AG20443 (cell line): ENCODE results near the gene CHST9.
"Not testable (repeated sequence)": the region's sequence is repeated elsewhere in the genome, so short reads cannot be mapped to it uniquely, and the experiment has no call there.

Experiments
- DNase-seq: peaks from one replicate; pipeline ENCODE4 v3.0.0; 2012; ENCODE audit warnings: low spot score, mixed read lengths

The CHST9 gene

DNA sequence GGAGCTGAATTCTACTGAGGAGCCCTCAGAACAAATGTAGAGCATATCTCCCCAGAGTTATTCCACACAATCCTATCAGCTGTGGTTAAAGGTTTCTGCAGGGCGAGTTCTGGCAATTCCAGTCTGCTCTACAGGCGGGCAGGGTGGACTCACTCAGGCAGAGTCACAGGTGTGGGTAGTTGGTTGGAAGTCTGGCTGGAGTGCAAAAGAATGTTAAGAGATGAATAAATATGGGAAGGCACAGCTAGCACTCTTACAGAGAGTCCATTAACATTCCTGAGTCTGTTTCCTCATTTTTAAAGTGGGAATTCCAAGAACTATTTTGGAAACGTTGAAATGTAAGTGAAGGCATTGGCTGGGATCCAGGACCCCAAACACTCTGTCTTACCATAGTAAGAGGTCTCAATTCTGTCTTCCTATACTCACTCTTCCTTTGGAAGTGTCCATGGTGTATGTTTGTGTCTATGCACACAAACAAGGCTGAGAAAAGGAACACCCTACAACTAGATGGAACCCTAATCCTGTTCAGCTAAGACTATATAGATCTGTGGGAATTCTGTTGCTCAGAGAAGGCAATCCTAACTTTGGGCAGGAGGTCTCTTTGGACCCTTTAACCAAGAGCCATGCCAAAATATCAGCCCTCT is 256.3 kb downstream of the CHST9 start:
- DNase-seq, result no peak

DNA sequence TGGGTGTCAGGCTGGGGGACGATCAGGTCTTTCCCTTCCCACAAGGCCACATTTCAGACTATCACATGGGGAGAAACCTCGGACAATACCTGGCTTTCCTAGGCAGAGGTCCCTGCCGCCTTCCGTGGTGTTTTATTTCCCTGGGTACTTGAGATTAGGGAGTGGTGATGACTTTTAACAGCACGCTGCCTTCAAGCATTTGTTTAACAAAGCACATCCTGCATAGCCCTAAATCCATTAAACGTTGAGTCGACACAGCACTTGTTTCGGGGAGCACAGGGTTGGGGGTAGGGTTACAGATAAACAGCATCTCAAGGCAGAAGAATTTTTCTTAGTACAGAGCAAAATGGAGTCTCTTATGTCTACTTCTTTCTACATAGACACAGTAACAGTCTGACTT is 257.3 kb downstream of the CHST9 start:
- not testable (repeated sequence) for DNase-seq

DNA sequence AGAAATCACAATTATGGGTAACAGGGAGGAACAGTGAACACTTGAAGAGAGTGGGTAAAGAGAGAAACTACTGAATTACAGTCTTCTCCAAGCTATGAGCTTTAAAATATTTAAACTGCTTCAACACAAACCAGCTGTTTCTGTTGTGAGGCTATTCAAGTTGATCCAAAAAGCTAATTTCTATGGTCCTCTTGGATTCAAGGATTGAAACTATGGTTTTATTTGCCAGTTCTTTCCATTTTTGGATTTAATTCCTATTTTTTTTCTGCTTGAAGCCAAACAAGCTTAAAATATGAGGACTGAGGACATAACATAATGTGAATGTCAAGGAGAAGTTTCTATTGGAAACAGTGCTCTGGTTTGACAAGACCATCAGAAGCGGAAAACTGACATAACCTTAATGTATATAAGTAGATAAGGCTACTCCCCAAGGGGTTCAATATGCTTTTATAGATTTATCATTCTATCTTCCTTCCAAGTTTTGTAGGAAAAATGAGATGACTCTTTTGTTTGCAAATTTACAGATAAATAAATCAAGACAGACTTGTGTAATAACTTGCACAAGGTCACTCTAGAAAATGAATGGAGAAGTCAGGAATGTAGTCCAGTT is 258.9 kb downstream of the CHST9 start:
- DNase-seq, result no peak

DNA sequence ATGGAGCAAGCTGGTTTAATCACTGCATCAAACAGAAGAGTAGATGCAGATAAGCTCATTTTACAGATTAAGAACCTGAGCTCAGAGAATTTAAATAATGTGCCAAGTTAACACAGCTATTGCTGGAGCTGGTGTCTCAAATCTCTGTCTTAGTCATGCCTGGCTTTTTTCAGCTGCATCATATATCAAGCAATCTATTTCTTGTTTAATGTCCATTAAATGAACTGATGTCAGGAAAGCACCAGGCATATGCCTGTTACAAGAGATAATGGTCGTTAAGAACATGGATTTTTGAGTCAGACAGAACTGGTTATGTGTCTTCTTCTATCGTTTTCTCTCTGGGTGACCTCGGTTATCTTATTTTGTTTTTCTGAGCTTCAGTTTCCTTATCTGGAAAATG is 259.8 kb downstream of the CHST9 start:
- no peak for DNase-seq

DNA sequence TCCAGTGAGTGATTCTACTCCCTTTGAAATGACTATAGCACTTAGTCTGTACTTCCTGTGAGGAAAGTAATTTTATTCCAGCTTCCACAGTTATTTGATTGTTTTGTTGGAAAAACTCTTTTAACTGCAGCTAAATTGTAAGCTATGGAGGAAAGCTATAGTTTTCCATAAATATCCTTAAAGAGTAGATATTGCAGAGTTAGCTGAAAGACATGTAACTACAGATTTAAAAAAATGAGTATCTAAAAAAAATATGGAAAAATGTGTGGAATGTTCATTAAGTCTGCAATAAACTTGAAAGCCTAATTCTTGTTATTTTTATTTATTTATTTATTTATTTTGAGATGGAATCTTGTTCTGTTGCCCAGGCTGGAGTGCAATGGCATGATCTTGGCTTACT is 262.8 kb downstream of the CHST9 start:
- no peak for DNase-seq

DNA sequence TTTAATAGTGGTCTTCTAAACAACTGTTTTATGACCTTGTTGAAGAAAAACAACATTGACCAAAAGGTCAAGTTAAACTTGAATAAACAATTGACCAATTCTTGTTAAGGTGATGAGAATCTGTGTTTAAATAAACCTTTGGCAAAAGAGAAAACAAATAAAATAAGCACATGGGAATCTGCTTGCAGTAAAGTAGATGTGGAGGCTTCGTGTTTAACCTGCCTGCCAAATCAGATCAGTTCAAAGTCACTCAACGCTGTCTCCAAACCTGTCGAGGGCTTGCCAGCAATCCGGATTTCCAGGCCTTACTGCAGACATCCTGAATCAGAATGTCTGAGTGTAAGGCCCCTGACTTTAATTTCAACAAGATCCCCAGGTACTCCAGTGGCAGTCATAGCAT is 264.5 kb downstream of the CHST9 start:
- DNase-seq, result no peak

DNA sequence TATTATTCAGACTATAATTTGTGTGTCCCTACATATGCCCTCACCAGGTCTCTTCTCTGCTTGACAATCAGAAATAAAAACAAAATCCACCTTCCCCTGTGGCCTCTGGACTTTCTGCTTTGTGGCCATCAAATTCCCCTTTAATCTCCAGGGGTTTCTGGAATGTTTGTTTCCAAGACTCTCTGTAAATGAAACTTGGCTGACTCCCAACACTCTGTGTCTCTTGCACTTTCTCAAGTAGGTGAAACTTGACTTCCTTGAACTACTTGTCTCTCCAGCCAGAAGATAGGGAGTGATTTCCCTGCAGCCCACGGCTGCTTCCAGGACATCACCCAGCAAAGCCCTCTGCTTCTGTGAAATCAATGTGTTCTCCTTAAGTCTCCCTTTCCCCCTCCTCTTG is 265.5 kb downstream of the CHST9 start:
- no peak for DNase-seq

DNA sequence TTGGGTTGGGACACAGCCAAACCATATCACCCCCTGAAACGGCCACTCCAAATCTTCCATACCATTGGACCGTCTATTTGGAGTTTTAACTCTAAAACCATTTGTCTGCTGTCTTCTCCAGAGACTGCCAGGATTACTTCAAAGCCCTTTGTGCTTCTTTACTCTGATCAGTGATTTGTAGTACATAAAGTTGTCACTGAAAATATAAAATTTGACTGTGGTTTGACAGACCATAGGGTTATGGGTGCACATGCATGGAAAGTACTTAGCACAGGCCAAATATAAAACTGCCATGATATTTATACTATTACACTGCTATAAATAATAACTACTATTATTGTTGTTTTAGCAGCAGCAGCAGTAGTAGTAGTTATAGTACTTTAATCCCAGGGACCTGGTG is 265.9 kb downstream of the CHST9 start:
- no peak for DNase-seq

DNA sequence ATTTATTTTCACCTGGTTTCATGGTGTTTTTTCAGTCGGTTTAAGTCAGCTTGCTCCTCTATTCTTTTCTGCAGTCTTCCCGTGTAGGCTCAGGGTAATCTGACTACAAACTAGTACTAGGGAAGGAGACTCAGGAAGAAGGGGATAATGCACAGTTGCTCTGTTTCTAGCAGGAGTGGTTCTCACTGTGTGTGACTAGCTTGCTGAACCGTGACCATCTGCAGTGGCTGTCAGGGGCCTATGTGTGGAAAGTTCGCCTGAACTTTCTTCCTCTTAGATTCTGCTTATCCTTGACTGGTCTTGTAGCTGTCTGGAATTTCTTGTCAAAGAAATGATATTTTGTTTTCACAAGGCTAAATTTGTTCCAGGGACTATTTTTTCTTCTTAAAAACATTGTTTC is 273.3 kb downstream of the CHST9 start:
- DNase-seq, result no peak

DNA sequence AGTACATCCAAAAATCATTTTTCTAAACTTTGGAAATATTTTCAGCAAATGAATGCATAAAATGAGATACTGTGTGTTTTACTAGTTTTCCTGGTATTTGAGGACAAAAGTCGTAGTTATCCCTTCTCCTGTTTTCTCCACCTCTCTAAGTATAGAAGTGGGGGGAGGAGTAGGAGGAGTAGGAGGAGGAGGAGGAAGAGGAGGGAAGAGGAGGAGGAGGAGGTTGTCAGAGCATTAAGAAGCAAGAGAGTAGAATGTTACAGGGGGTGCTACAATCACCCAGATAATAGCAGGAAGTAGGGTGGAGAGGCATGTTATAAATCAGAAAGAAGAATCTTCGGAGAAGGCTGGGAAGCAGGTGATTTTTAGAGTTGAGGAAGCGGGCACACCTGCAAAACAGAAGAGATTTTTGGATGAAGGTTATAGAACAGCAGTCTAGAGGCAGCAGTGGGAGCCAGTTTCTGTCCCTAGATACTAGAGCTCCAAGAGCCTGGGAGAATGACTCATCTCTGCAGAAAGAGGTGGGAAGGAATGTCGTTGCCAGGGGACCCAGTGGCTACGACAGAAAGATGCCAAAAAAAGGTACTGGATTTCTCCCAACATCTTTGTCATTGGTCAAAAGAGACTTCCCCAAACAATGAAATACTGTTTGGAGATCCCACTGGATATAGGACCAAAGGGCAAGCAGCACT is 275.4 kb downstream of the CHST9 start:
- DNase-seq, result no peak

DNA sequence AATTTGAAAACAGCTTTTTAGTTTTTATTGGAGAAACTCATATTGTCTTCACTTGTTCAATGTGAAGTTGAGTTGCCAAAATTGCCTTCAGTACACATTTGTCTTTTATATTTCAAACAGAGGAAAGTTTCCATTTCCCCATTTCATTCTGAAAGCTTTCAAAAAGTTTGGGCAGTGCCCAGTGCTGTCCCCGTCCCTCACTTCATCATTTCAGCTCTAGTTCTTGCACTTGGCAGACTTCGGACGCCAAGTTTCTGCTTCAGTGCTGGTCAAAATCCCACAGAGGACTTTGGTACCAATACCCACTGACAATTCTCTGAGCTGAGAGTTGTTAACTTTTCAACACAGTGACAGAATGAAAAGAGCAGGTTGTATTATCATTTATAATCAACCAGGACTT is 276.2 kb downstream of the CHST9 start:
- DNase-seq, result no peak

DNA sequence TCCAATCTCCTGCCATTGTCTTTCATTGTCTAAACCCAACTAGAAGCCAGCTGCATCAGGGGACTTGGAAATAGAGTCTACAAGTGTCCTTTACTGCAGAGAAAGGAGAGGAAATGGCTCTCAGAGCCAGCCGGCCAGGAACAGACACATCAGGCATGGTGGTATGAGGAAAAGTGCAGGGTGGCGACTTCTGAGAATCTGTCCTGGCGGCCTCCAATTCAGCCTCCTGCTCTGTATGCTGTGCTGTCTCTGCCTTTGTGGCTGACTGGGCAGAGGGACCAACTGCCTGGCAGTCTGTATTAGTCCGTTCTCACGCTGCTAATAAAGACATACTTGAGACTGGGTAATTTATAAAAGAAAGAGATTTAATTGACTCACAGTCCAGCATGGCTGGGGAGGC is 282.8 kb downstream of the CHST9 start:
- no peak for DNase-seq

DNA sequence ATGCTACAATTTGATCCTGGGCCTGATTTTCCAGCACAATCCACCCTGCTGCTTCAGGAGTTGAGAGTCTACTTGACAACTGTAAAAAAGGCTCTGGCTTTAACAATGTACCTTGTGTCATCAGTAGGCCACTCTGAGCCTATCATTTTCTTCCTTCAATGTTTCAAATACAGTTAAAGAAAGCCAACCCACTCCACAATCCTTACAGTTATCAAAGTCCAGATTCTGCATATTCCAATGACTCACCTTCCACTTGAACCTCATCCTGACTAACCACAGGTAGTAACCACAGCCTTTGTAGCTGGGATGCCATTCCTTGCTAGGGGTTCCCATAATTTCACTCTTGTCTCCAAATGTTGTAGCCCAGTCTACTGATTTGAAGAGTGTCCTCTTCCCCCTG is 284.1 kb downstream of the CHST9 start:
- no peak for DNase-seq

DNA sequence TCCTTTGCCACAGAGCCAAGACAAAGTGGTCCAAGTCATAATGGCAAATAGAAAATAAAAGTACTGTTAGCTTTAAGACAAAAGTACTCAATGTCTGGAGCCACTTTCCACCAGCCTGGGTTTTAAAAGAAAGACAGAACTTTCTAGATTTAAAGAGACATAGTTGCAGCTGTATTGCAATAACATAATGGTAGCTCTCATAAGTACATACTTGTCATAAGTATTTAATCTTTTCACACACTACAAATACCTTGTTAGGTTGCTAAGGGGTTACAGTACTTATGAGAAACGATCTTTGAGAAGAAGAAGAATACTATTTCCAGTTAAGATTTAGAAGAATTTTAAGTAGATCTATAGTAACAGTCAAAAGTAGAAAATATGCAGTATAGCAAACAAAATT is 290.7 kb downstream of the CHST9 start:
- no peak for DNase-seq

DNA sequence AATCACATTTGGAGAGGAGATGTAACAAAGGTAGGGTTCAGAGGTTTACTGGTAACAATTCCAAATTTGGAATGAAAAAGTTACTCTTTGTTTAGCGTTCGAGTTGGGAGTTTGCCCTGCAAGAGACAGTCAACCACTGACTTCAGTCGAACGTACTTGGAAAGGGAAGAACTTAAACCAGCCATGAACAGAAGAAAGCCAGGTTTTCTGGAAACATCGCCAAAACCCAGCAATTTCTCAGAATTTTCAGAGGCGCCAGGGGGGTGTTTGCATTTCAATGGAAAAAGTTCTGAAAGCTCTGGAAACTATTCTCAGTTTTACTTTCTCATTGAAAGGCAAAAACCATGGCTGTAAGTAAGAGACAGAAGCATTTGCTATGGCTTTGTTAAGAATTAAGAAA is 291.1 kb downstream of the CHST9 start:
- DNase-seq, result no peak

DNA sequence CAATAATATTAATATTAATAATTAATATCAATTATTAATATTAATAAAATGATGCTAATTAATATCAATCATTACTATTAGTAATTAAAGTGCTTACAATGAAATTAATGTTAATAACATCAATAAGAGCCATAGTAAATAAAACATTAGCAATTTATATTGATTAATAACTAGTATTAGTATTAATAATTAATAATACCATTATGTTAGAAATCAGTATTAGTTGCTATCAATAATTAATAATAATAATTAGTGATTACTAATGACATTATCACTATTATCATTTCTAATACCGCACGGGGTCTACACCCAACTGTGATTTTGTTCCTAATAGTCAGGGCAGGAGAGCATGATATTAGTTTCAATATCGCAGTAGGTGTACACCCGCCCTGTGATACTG is 296.8 kb downstream of the CHST9 start:
- no peak for DNase-seq

DNA sequence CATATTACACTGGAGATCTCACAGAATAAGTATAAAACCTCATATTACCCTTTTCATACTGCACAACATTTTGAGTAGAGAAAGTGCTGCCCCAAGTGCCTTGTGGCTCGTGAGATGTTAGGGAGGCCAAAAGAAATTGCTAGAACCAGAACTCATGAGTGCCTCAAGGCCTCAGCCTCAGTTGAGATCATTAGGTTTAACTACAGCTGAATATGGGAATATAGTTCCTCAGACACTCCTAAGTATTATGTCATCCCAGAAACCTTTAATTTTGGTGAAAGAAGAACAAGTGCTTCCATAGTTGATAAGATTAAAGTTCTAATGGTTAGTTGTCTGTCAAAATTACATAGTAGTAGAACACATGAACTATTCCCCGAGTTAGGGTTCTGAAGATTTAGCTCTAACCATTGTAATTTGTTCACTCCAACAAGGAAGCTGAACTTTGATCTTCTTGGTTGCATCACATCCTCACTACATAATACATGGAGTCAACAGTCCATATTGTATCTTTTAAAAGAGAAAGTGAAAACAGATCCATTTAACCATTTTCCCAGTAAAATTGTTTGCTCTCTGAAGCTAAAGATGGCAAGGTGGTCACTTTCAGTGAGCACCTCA is 310.0 kb downstream of the CHST9 start:
- no peak for DNase-seq

DNA sequence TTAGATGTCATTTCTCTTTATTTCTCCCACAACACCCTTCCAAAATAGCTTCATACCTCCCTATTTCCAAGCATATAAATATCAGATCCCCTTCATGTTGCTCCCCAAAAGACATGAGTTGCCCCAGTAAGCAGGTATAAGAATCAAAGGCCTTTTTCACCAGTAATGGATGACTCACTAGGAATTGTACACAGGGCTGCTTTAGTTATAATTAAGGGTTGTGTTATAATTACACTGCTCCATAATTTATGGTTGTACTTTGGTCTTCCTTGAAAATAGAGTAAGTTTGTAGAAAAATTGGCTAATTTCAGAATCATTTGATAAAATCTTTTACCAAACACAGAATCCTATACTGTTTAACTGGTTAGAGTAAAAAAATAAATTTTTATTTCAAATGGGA is 310.8 kb downstream of the CHST9 start:
- no peak for DNase-seq

DNA sequence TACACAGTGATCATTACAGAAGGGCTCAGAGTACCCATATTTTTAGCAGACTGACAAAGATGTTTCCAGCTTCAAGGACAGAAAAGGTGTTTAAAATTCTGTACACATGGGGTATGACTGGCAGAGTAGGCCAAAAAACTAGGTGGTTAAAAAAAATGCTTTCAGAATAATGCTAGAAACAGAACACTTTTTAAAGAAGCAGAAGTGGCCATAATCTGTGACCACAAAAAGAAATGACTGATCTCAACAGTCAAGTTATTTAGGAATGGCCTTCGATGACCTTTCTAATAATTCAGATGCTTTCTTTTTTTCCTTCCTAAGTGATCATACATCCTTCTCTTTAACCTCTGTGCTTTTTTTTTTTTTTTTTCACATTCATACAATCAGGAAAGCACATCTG is 315.5 kb downstream of the CHST9 start:
- DNase-seq, result no peak

DNA sequence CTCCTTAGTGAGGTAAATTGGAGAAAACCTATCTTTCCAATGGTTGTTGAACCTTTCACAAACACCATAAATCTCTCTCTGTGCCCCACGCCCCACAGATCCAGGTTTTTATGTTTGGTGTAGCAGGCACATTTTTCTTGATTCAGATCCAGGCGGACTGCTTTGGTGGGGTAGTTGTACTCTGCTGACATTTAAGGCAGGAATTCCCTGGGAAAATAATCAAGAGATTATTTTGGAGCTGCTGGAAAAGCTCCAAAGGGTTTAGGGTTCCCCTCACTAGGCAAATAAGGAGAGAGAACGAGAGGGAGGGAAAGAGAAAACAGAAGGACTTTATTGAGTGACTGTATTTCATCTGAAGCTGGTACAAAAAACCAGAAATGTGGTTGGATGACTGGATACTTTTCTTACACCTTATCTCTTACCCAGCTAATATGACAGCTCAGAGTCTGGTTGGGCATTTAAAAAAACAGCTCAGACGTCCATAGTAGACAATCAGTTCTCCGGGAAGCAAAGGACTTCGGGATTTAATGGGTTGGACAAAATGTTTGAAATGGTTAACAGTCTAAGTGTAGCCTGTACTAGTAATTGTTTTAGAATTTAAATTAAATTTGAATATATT is 316.0 kb downstream of the CHST9 start:
- no peak for DNase-seq

DNA sequence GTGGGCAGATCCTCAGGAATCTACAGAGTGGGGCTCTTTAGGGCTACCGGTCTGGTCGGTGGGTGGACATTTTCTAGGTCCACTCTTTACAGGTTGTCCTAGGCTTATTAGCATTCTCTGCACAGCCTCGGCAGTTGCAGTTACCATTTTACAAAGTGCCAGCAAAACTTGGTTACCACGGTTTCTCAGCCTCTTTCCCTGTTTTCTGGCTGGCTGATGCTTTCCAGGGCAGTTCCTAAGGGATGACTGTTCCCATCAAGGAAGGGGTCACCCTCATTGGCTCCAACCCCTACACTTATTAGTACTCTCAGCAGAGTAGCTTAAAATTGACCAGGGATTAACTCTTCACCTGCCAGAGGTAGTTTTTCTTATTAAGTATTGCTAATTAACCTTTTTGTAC is 317.6 kb downstream of the CHST9 start:
- DNase-seq, result no peak

DNA sequence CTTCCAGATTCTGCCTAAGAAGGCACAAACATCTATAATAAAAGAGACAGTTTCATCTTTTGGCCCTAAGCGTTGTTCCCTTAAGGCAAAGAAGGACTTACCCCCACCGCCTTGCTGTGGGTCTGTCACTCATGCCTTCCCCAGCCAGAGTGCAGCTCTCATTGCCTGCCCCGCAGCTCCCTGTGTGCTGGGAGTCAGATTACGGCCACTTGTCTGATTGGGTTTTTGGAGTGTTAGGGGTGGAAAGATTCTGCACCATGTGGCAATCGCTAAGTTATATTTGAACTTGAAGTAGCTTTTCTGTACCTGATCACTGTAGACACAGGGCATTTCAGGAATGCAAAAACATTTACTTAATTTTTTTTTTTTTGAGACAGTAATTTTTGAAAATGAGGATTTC is 319.6 kb downstream of the CHST9 start, which contains the start of gene AQP4:
Gene AQP4 (minus strand): TSS at position 151 of the 400 bp plus-strand sequence. CDS start 18 bp downstream, at position 133.
- DNase-seq, result no peak

DNA sequence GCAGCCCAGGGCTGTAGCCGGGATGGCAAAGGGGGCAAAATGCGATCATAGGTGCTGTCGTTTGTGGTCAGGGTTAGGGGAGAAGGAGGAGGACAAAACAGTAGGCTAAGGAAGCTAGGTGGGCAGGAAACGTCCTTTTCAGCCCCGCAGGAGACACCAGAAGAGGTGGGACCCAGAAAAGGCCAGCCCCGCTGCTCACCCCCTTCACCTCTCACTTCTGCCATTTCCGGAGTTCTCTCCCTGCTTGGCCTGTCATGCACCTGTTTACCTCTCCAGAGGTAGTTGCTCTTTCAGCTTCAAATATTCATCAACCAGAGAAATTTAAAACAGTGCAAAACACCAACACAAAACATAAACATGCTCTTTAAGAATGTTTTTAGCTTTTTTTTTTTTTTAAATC is 320.4 kb downstream of the CHST9 start:
- no peak for DNase-seq
